ENCODE data around the gene KRT26.

KRT26 gene

GRCh38 chr17:40775945-40776344 lies 3.9 kb upstream of the KRT26 start:
- ChIA-PET POLR2A (no interaction called here), CTCF (interaction anchor here (0.5 to 0.6 kb wide), 2 partner anchors 17 to 531 kb away, joined by 4 to 5 read pairs; no protein-coding TSS in a partner anchor)
- Histone ChIP-seq H3K27ac (ENCODE audit: extremely low read depth, low read depth, low read length) (no peak overlapping the region), H3K9me3 (ENCODE audit: control insufficient read depth, insufficient read depth, low read depth, low read length) (no peaks in the 10 kb centered on the region), H3K36me3 (ENCODE audit: control insufficient read depth in 2 of 2, insufficient read depth in 1 of 2, low read length in 2 of 2) (no peaks in the 10 kb centered on the region), H3K4me3 (ENCODE audit: low read depth, low read length) (no peak overlapping the region), H3K4me1 (ENCODE audit: control insufficient read depth, insufficient read depth, low read length) (no peaks in the 10 kb centered on the region)
- no peak for TF ChIP-seq ZNF521 (tag by site-specific recombination; IDR thresholded peaks at IDR 0.05)
- TF ChIP-seq ZNF530 (tag by site-specific recombination; IDR thresholded peaks at IDR 0.05; ENCODE audit: low read depth): no peak
- no peak for TF ChIP-seq KLF8 (tag by site-specific recombination; IDR thresholded peaks at IDR 0.05)
- no peak for TF ChIP-seq ZNF658 (tag by site-specific recombination; IDR thresholded peaks at IDR 0.05)
- TF ChIP-seq ZNF248 (tag by site-specific recombination; IDR thresholded peaks at IDR 0.05): no peak
- no peak for TF ChIP-seq ZNF660 (tag by site-specific recombination; IDR thresholded peaks at IDR 0.05)
- no peak for TF ChIP-seq ZNF544 (tag by site-specific recombination; IDR thresholded peaks at IDR 0.05)
- no peak for TF ChIP-seq ZNF626 (tag by site-specific recombination; IDR thresholded peaks at IDR 0.05)
- no peak for TF ChIP-seq ZNF580 (tag by site-specific recombination; IDR thresholded peaks at IDR 0.05)
- TF ChIP-seq ZNF513 (tag by site-specific recombination; IDR thresholded peaks at IDR 0.05): no peak

GRCh38 chr17:40765657-40766056 lies 6.3 kb downstream of the KRT26 start:
- H3K27ac ChIP-seq (ENCODE audit: extremely low read depth, low read depth, low read length): no peak overlapping the region
- H3K4me1 ChIP-seq (ENCODE audit: control insufficient read depth, insufficient read depth, low read length): no peaks in the 10 kb centered on the region
- ChIA-PET POLR2A (no interaction called here), CTCF (no interaction called here)
- TF ChIP-seq BCL11B (tag by site-specific recombination; IDR thresholded peaks at IDR 0.05; ENCODE audit: low read depth): no peak
- TF ChIP-seq ZNF10 (tag by site-specific recombination; IDR thresholded peaks at IDR 0.05): no peak
- no peak for TF ChIP-seq OVOL3 (tag by site-specific recombination; IDR thresholded peaks at IDR 0.05)
- TF ChIP-seq ZNF404 (tag by site-specific recombination; IDR thresholded peaks at IDR 0.05): no peak
- no peak for TF ChIP-seq ZSCAN30 (tag by site-specific recombination; IDR thresholded peaks at IDR 0.05)
- TF ChIP-seq MYNN (tag by site-specific recombination; IDR thresholded peaks at IDR 0.05; ENCODE audit: borderline replicate concordance): no peak
- TF ChIP-seq ZBTB21 (tag by site-specific recombination; IDR thresholded peaks at IDR 0.05): no peak
- no peak overlapping the region for H3K4me3 ChIP-seq (ENCODE audit: low read depth, low read length)
- H3K36me3 ChIP-seq (ENCODE audit: control insufficient read depth in 2 of 2, insufficient read depth in 1 of 2, low read length in 2 of 2): no peaks in the 10 kb centered on the region
- H3K9me3 ChIP-seq (ENCODE audit: control insufficient read depth, insufficient read depth, low read depth, low read length): no peaks in the 10 kb centered on the region

GRCh38 chr17:40763752-40764151 lies 8.2 kb downstream of the KRT26 start:
- ChIA-PET CTCF (interaction anchor here (0.7 to 1.3 kb wide), 4 partner anchors 148 to 786 kb away, joined by 3 to 4 read pairs (median 3); no protein-coding TSS in a partner anchor), POLR2A (no interaction called here)
- TF ChIP-seq PATZ1 (tag by site-specific recombination; IDR thresholded peaks at IDR 0.05) (no peak), ZNF830 (tag by site-specific recombination; IDR thresholded peaks at IDR 0.05; ENCODE audit: low read depth) (no peak), BCL6B (tag by site-specific recombination; IDR thresholded peaks at IDR 0.05) (no peak), TRIM28 (IDR thresholded peaks at IDR 0.05; ENCODE audit: borderline replicate concordance, low read length) (peak; percentile 49; the same call in 1 of the 2 replicates), SETDB1 (IDR thresholded peaks at IDR 0.05; ENCODE audit: insufficient read length, low read length) (peak; percentile 87)
- Histone ChIP-seq H3K4me3 (ENCODE audit: low read depth, low read length) (no peak overlapping the region), H3K4me1 (ENCODE audit: control insufficient read depth, insufficient read depth, low read length) (no peaks in the 10 kb centered on the region), H3K27ac (ENCODE audit: extremely low read depth, low read depth, low read length) (no peak overlapping the region), H3K36me3 (ENCODE audit: control insufficient read depth in 2 of 2, insufficient read depth in 1 of 2, low read length in 2 of 2) (no peaks in the 10 kb centered on the region), H3K9me3 (ENCODE audit: control insufficient read depth, insufficient read depth, low read depth, low read length) (no peaks in the 10 kb centered on the region)

Data from HEK293 (cell line).